GM10266 (cell line): ENCODE data around the gene EZH2.

Experiments used
- DNase-seq: peaks from one replicate; pipeline ENCODE4 v3.0.0; 2012; ENCODE audit errors: extremely low spot score
- TF ChIP-seq, protein P1 (sequence below): IDR thresholded peaks from 2 replicates; pipeline ENCODE4 v1.5.1; 2012; ENCODE audit warnings: mild to moderate bottlenecking, low read depth; ENCODE audit not compliant: control insufficient read depth, insufficient read depth; ENCODE audit errors: missing control alignments

The EZH2 gene

DNA sequence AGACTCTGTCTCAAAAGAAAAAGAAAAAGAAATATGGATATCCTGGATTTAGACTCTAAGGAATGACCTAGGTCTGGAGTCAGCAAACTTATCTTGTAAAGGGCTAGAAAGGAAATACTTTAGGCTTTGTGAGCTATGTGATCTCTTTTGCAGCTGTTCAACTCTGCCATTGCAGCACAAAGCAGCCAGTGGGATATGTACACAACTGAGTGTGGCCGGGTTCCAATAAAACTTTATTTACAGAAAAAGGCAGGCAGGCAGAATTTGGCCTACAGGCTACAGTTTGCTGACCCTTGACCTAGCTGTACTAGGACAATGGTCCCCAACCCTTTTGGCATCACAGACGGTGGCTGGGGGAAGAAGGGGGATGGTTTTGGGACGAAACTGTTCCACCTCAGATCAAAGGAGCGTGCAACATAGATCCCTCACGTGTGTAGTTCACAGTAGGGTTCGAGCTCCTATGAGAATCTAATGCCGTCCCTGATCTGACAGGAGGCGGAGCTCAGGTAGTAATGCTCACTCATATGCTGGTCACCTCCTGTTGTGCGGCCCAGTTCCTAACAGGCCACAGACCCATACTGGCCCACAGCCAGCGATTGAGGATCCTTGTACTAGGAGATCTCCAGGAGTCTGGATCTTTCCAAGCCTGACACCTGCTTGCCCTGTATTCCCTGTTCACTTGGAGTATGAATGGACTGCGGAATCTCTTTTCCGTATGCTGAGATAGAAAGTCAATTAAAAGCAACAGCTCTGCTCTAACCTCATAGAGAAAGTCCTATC is 122.4 kb downstream of the EZH2 start:
- TF ChIP-seq, protein P1, sequence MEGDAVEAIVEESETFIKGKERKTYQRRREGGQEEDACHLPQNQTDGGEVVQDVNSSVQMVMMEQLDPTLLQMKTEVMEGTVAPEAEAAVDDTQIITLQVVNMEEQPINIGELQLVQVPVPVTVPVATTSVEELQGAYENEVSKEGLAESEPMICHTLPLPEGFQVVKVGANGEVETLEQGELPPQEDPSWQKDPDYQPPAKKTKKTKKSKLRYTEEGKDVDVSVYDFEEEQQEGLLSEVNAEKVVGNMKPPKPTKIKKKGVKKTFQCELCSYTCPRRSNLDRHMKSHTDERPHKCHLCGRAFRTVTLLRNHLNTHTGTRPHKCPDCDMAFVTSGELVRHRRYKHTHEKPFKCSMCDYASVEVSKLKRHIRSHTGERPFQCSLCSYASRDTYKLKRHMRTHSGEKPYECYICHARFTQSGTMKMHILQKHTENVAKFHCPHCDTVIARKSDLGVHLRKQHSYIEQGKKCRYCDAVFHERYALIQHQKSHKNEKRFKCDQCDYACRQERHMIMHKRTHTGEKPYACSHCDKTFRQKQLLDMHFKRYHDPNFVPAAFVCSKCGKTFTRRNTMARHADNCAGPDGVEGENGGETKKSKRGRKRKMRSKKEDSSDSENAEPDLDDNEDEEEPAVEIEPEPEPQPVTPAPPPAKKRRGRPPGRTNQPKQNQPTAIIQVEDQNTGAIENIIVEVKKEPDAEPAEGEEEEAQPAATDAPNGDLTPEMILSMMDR: no peak
- no peak for DNase-seq
